MCF 10A (cell line): Measurements from ENCODE around the gene MEF2C. TPM values are rescaled to one million over a fixed set of nuclear protein-coding genes. Genes with fewer than 3 reads are reported as not detected.

Source experiments
- BruUV-seq: library from RNA; stranded (reverse); fragments of 400-500 nt; replicated peaks from 2 replicates; lab custom pipeline; 2021; lab: Mats Ljungman, UMichigan
- CTCF ChIA-PET: fragments of 300-600 bp; sonication (Branson Sonifier 250); formaldehyde crosslinking; extraction: SDS; loops from one replicate; lab custom pipeline; 2021; ENCODE audit warnings: antibody characterized with exemption, inconsistent platforms; lab: Yijun Ruan, JAX
- POLR2A ChIA-PET: fragments of 300-600, 350-650 bp; sonication (Branson Sonifier 250); formaldehyde crosslinking; extraction: SDS; loops from one replicate; lab custom pipeline; 2020; ENCODE audit warnings: antibody characterized with exemption, inconsistent platforms; lab: Yijun Ruan, JAX
- DNase-seq: peaks from one replicate; pipeline ENCODE4 v3.0.0-alpha.2; 2018; ENCODE audit not compliant: unreplicated experiment
- H3K27ac Mint-ChIP-seq: one replicate; pipeline ENCODE4 v1.8.0; 2022; ENCODE audit warnings: mild to moderate bottlenecking, low read depth, mixed read lengths; ENCODE audit not compliant: unreplicated experiment
- H3K27me3 Mint-ChIP-seq: one replicate; pipeline ENCODE4 v1.8.0; 2022; ENCODE audit warnings: mixed read lengths; ENCODE audit not compliant: insufficient read depth, unreplicated experiment
- H3K36me3 Mint-ChIP-seq: one replicate; pipeline ENCODE4 v1.8.0; 2022; ENCODE audit warnings: mild to moderate bottlenecking, moderate library complexity, mixed read lengths; ENCODE audit not compliant: insufficient read depth, unreplicated experiment
- H3K4me1 Mint-ChIP-seq: one replicate; pipeline ENCODE4 v1.8.0; 2022; ENCODE audit warnings: mixed read lengths; ENCODE audit not compliant: insufficient read depth, unreplicated experiment
- H3K4me3 Mint-ChIP-seq: one replicate; pipeline ENCODE4 v1.8.0; 2022; ENCODE audit warnings: mild to moderate bottlenecking, moderate library complexity, mixed read lengths; ENCODE audit not compliant: unreplicated experiment
- H3K9me3 Mint-ChIP-seq: one replicate; pipeline ENCODE4 v1.8.0; 2022; ENCODE audit warnings: mixed read lengths; ENCODE audit not compliant: unreplicated experiment
- CTCF ChIP-seq: fragments of 200-600 bp; IDR thresholded peaks from one replicate; pipeline ENCODE4 v1.8.0; 2022; ENCODE audit warnings: antibody characterized with exemption, mild to moderate bottlenecking; ENCODE audit not compliant: unreplicated experiment
- intact Hi-C: fragments of 100-400 bp; cut with micrococcal nuclease; formaldehyde crosslinking; loops from 2 replicates; pipeline ENCODE4 v1.14.1; 2022
- total RNA-seq: library from RNA; stranded (reverse); gene quantifications from 2 replicates; pipeline ENCODE4 v1.2.3, GENCODE V29; 2022

The MEF2C gene
- total RNA-seq, 1 experiment from 2014 or later: 0.05 TPM

- TF ChIP-seq CTCF: no peak
- Mint-ChIP-seq H3K9me3 (no peaks in the 10 kb centered on the region), H3K27me3 (peaks cover 77% of the 10 kb centered on the region), H3K4me3 (no peak overlapping the region), H3K4me1 (no peaks in the 10 kb centered on the region), H3K36me3 (no peaks in the 10 kb centered on the region), H3K27ac (no peak overlapping the region)
- CTCF ChIA-PET: interaction anchor here (0.6 to 0.9 kb wide), 3 partner anchors 9 to 111 kb away, joined by 3 read pairs; no protein-coding TSS in a partner anchor
- POLR2A ChIA-PET: no interaction called here
- intact Hi-C loops: no loop called here
- BruUV-seq: no TSS peak
- no peak for DNase-seq
Observed at GRCh38 chr5:88837817-88838216, 45.2 kb downstream of the MEF2C start.

- no TSS peak for BruUV-seq
- Mint-ChIP-seq H3K27ac (no peak overlapping the region), H3K4me1 (no peaks in the 10 kb centered on the region), H3K27me3 (peaks cover 77% of the 10 kb centered on the region), H3K9me3 (no peaks in the 10 kb centered on the region), H3K36me3 (no peaks in the 10 kb centered on the region), H3K4me3 (no peak overlapping the region)
- no peak for TF ChIP-seq CTCF
- no peak for DNase-seq
- intact Hi-C loops: no loop called here
- CTCF ChIA-PET: no interaction called here
- POLR2A ChIA-PET: no interaction called here
Observed at GRCh38 chr5:88837222-88837621, 45.8 kb downstream of the MEF2C start.

DNA sequence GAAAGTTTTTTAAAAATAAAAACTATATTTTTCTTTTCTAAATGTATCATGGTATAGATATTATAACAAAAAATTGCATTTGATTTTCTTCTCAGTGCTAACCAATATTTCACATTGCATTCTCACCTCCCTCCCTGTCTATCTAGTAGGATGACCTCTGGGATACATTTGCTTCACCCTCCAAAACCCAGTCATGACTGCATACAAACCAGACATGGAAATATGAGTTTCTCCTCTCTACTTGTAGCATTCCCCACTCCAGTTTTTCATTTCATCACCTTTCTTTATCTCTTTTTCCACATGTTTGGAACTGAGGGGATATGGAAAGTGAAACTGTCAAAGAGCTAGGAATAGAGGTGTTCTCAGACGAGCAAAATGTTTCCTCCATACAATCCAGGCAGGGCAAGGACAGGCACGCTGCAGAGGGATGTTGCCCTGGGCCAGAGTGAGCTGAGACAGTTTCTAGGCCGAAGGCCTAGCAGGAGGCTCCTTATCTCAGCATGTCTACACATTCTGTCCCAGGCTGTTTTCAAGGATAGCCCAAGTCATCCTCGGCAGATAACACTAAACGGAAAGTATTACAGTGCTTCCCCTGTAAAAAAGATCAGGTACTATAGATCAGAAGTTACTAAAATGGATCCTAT is 46.7 kb downstream of the MEF2C start:
- H3K4me3 Mint-ChIP-seq: no peak overlapping the region
- H3K27ac Mint-ChIP-seq: no peak overlapping the region
- H3K9me3 Mint-ChIP-seq: no peaks in the 10 kb centered on the region
- no peaks in the 10 kb centered on the region for H3K4me1 Mint-ChIP-seq
- ChIA-PET CTCF (no interaction called here), POLR2A (no interaction called here)
- intact Hi-C loops: no loop called here
- DNase-seq: no peak
- TF ChIP-seq CTCF: no peak
- no TSS peak for BruUV-seq
- no peaks in the 10 kb centered on the region for H3K36me3 Mint-ChIP-seq
- H3K27me3 Mint-ChIP-seq: peaks cover 78% of the 10 kb centered on the region

GRCh38 chr5:88834499-88834898 is 48.5 kb downstream of the MEF2C start:
- ChIA-PET CTCF (no interaction called here), POLR2A (no interaction called here)
- no peaks in the 10 kb centered on the region for H3K36me3 Mint-ChIP-seq
- H3K9me3 Mint-ChIP-seq: no peaks in the 10 kb centered on the region
- H3K4me1 Mint-ChIP-seq: no peaks in the 10 kb centered on the region
- H3K4me3 Mint-ChIP-seq: no peak overlapping the region
- no peak for TF ChIP-seq CTCF
- intact Hi-C loops: no loop called here
- no peak for DNase-seq
- peaks cover 78% of the 10 kb centered on the region for H3K27me3 Mint-ChIP-seq
- no TSS peak for BruUV-seq
- no peak overlapping the region for H3K27ac Mint-ChIP-seq
